GM19238 (cell line): Measurements from ENCODE around the gene ERVH48-1.
"Not testable (repeated sequence)": the region's sequence is repeated elsewhere in the genome, so short reads cannot be mapped to it uniquely, and the experiment has no call there.

Source experiments
- DNase-seq: peaks from one replicate; pipeline ENCODE4 v3.0.0; 2011; ENCODE audit warnings: low spot score; ENCODE audit not compliant: insufficient read length

The ERVH48-1 gene

DNA sequence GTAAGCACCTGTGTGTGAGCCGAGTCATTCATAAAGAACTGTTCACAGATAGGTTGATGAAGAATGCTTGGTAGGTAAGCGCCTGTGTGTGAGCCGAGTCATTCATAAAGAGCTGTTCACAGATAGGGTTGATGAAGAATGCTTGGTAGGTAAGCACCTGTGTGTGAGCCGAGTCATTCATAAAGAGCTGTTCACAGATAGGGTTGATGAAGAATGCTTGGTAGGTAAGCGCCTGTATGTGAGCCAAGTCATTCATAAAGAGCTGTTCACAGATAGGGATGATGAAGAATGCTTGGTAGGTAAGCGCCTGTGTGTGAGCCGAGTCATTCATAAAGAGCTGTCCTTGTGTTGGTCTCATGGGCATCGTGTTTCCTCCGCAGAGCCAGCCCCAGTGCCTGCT, 16.9 kb downstream of the ERVH48-1 start:
- DNase-seq = not testable (repeated sequence)

DNA sequence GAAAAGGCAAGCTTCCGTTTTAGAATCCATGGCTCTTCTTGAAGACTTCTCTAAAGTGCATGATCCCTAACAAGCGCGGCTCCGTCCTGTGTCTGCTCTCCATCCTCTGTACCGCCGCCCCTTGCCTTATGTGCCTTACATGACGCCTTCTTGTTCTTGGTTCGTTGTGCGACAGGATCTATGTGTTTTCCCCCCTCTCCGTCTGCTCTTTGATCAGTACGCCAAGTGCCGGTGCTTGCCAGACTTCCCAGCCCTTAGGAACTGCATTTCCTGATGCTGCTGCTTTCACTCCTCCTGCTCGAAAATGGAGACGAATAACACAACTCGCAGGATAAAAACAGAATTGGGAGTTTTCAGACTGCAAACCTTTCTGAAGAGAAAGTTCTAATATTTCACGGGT, 19.2 kb downstream of the ERVH48-1 start:
- no peak for DNase-seq

DNA sequence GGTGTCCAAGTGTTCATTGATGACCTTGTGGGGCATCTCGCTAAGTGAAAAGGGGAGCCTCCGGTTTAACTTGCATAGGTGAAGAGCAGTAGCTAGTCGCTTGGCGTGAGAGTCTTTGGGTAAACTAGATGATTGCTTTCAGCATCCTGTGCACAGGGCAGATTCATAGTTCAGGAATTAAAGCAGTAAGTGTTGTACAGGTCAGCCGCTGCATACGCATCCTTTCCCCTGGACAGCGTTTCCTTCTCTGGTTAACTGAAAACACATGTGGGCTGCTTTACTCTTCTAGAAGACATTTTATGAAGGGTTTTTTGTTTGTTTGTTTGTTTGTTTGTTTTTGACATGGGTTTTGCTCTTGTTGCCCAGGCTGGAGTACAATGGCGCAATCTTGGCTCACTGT, 20.2 kb downstream of the ERVH48-1 start:
- no peak for DNase-seq

DNA sequence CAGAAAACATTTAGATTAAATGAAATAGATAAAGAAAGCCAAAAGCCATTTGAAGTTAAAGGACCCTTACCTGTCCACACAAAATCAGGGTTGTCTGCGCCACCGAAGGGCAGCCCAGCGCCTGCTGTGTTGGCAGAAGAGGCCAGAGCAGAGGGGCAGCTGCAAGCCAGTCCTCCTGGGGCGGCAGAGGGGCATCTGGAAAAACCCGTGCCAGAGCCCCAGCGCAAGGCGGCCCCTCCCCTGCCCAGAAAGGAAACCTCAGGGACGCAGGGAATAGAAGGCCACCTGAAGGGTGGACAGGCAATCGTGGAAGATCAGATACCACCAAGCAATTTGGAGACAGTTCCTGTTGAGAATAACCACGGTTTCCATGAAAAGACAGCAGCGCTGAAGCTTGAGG, 21.6 kb downstream of the ERVH48-1 start:
- DNase-seq = no peak

DNA sequence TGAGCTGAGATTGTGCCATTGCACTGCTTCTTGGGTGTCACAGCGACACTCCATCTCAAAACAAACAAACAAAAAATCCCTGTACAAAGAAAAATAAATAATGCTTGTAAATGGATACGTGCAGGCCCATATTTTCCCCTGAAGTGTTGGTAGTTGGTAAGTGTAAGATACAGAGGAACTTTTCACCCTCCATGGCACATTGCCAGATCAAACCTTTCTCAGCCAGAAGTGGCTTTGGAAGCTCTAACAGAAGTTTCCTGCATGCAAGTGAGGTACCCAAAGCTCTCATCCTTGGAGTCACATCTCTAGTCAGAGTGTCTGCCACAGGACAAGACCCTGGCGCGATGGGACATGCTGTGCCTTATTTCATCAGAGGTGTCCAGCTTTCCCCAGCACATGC, 25.0 kb downstream of the ERVH48-1 start:
- no peak for DNase-seq

DNA sequence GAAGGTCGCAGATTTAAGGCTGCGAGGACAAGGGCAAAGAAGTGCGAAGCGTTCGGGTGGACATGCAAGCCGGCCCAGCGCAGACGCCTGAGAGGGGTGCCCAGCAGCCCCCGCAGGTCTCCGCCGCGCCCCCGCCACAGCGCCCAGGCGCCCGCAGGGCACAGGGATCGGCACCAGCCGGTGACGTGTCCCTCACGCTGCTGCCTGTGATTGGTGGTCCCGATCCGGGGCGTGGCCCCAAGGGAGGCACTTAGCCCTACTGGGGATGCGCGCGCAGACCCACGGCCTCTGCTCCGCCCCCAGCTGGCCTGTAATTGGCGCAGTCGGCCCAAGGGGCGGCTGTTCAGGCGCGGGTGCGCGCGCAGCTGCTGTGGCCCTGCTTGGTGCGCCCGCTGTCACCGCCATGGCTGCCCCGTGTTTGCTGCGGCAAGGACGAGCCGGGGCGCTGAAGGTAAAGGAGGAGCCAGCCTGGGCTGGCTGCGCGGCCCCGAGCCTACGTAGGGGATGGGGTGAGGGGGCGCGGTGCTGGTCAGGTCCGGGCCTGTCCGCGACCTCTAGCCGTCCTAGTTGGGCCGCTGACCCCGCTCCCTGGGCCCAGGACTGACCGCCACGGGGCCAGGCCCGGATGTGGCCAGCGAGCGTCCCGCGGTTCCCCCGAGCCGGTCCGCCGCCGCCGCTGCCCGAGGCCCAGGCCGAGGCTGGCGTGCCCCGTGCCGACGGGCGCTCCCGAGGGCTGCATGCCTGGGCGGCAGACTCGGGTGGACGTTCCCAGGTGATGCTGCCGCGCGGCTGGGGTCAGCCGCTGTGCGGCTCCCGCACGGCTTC, 32.3 kb downstream of the ERVH48-1 start, which contains the start of gene NDUFV3:
Gene NDUFV3, plus strand, starts transcription at position 379 of the 825 bp plus-strand sequence. Its CDS starts 25 bp downstream, at position 404.
- peak; percentile 97 for DNase-seq

DNA sequence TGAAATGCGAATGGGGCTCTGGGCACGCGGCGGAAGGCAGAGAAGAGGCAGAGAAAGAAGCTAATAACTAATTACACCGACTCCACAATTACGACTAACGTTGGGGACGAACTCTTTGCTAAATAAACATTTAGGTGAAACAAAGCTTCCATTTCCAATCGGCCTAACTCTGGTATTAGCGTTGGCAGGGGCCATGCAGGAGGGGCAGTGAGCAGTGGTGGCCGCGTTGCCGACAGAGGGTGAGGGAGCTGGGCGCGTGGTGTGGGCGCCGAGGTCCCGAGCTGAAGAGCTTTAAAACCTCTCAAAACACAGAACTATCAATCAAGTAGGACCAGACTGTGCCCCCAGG, 32.9 kb downstream of the ERVH48-1 start:
- DNase-seq = no peak

DNA sequence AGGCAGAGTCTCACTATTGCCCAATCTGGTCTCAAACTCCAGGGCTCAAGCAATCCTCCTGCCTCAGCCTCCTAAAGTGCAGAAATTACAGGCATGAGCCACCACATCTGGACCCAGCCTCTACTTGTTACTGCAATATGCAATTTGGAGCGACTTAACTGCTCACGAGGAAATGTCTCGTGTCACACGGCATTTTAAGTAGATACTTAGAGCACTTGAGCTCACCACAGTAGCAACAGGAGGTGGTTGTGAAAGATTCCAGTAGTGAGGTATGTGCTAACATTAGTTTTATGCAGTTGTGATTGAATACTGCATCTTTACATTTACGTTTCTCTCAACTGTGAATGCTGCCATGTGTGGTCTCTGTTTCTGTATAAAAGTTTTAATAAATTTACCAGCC, 38.1 kb downstream of the ERVH48-1 start:
- DNase-seq = no peak

DNA sequence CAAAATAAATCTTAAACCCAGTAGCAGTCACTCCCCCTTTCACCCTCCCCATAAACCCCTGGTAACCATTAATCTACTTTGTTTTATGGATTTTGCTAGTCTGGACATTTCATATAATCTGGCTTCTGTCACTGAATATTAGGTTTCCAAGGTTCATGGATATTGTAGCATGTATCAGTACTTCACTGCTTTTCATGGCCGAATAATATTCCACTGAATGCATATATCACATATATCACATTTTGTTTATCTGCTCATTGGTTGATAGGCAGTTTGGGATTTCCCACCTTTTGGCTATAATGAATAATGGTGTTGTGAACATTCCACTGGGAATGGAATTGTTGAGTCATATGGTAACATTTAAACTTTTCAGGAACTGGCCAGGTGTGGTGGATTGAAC, 41.5 kb downstream of the ERVH48-1 start:
- DNase-seq = no peak

DNA sequence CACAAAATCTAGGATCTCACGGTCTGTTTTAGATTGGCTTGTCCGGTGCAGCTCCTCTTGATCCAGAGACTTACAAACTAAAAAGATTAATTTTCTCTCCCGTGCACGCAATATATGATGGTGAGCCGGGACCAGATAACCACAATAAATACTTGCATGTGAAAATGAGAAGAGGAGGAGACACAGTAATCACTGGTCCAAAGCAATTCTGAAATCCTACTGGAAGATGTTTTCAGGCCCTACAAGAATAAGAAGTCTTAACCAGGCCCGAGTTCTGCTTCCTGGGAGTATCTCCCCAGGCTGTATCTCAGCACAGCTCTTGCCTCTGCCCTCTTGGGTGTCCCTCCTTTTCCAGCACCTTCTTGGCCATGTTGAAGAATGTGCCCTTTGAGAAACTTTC, 45.1 kb downstream of the ERVH48-1 start:
- DNase-seq = no peak

DNA sequence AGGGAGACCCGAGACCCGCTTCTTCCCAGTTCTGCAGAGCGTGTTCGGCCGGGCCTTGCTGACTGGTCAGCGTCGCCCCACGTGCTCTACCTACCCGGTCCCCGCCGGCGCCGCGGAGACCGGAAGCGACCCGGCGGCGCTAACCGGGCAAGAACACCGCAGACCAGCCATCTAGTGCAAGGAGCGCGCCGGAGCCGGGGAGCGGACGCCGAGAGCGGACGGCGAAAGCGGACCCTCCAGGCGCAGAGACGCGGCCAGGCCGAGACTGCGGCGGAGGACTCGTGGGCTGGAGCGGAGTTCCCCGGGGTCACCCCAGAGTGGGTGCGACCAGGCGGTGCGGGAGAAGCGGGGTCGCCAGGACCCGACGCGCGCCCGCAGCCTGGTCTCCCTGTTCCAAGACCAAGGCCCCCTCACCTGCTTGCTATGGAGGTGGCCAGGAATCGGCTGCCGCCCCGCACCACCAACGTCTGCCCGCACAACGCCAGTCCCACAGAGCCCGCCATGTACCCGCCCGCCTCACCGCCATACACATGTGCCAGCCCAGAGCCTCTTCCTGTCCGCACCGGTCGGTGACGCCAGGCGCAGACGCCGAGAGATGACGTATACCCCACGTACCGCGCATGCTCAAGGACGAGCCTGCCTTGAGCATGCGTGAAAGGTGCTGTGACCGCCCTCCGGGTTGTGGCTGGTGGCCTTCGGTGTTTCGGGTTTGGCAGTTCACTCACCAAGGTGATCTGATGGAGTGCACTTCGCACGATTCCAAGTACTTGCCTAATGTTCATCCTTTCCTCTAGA, 46.2 kb downstream of the ERVH48-1 start, which contains the start of gene WDR4:
Gene WDR4, minus strand, starts transcription at position 547 of the 795 bp plus-strand sequence. Its CDS starts 44 bp downstream, at position 503.
- peak; percentile 97 for DNase-seq

DNA sequence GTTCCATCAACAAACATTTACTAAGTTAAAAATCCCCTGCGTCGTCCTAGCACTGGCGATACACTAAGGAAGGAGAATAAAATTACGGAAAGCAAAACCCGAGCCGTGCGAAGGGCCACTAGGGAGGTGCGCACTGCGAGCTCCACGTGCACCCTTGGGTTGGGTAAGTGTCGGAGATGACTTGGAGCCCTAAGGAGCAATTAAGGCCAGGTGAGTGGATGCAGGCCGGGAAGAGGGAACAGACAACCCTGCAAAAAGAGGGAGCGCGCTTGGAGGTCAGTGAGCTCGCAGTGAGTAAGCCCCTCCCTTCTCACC, 46.8 kb downstream of the ERVH48-1 start:
- no peak for DNase-seq

DNA sequence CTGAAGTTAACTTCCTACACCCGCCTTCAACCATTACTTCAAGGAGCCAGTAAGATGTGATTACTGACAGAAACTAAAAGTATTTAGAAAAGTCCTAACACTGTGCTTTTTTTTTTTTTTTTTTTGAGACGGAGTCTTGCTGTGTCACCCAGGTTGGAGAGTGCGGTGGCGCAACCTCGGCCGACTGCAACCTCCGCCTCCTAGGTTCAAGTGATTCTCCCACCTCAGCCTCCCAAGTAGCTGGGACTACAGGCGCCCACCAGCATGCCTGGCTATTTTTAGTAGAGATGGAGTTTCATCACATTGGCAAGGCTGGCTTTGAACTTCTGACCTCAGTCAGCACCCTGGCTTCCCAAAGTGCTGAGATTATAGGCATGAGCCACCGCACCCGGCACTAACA, 49.6 kb downstream of the ERVH48-1 start:
- not testable (repeated sequence) for DNase-seq

DNA sequence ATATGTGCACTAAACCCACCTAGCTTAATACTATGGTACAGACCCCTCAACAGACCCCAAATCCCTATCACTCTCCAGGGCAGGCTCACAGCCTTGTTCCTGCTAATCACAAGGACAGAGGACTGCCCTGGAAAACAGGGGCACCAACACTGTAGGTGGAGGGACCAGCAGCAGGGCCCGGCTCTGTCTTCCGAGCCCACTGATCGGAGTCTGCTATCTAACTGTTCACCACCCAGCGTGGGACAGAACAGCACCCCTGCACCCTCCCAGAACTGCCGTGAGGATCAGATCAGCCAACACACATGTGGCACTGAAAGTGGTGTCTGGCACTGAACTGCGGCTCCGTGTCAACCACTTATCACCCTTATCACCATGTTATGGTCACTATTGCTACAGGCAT, 52.3 kb downstream of the ERVH48-1 start:
- no peak for DNase-seq

DNA sequence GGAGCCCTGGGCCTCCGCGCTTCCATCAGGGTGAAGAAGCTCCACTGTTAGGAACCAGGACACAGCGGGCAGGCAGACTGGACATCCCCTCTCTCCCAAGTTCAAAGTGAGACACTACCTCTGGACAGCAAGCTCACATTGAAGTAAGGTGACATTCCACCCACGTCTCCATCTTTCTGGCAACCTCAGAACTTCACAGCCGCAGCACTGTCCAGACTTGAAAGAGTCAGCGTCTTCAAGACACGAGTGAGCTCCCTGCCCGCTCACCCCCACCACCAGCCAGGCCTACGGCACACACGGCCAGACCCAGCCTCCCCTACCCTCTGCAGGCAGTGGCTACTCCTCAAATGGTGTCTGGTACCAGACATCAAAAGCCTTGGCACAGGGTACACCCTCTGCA, 57.2 kb downstream of the ERVH48-1 start:
- no peak for DNase-seq
